ENCODE results near the gene MYRIP.

The MYRIP gene

GRCh38 chr3:40248591-40248990 lies 439.2 kb downstream of the MYRIP start:
- no peaks in the 10 kb centered on the region for H3K27me3 ChIP-seq
- H3K27ac ChIP-seq, result no peak overlapping the region
- TF ChIP-seq, protein P1, sequence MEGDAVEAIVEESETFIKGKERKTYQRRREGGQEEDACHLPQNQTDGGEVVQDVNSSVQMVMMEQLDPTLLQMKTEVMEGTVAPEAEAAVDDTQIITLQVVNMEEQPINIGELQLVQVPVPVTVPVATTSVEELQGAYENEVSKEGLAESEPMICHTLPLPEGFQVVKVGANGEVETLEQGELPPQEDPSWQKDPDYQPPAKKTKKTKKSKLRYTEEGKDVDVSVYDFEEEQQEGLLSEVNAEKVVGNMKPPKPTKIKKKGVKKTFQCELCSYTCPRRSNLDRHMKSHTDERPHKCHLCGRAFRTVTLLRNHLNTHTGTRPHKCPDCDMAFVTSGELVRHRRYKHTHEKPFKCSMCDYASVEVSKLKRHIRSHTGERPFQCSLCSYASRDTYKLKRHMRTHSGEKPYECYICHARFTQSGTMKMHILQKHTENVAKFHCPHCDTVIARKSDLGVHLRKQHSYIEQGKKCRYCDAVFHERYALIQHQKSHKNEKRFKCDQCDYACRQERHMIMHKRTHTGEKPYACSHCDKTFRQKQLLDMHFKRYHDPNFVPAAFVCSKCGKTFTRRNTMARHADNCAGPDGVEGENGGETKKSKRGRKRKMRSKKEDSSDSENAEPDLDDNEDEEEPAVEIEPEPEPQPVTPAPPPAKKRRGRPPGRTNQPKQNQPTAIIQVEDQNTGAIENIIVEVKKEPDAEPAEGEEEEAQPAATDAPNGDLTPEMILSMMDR (IDR thresholded peaks at IDR 0.05), result no peak

GRCh38 chr3:40249168-40249567 lies 439.8 kb downstream of the MYRIP start:
- Histone ChIP-seq H3K36me3 (no peaks in the 10 kb centered on the region), H3K4me1 (ENCODE audit: control insufficient read depth in 1 of 2, insufficient read depth in 1 of 2, low read depth in 1 of 2, low read length in 1 of 2) (peaks cover 0 to 4% of the 10 kb centered on the region in 2 experiments), H3K27ac (no peak overlapping the region), H3K27me3 (no peaks in the 10 kb centered on the region), H3K9me3 (no peaks in the 10 kb centered on the region), H3K4me3 (ENCODE audit: low read depth in 1 of 2, low read length in 1 of 2) (no peak overlapping the region)
- TF ChIP-seq, protein P1 (IDR thresholded peaks at IDR 0.05), result no peak

More at GRCh38 chr3:40248591-40248990, 439.2 kb downstream of the MYRIP start:
- Histone ChIP-seq H3K4me3 (ENCODE audit: low read depth in 1 of 2, low read length in 1 of 2) (no peak overlapping the region), H3K4me1 (ENCODE audit: control insufficient read depth in 1 of 2, insufficient read depth in 1 of 2, low read depth in 1 of 2, low read length in 1 of 2) (peaks cover 0 to 4% of the 10 kb centered on the region in 2 experiments), H3K9me3 (no peaks in the 10 kb centered on the region), H3K36me3 (no peaks in the 10 kb centered on the region)

DNA sequence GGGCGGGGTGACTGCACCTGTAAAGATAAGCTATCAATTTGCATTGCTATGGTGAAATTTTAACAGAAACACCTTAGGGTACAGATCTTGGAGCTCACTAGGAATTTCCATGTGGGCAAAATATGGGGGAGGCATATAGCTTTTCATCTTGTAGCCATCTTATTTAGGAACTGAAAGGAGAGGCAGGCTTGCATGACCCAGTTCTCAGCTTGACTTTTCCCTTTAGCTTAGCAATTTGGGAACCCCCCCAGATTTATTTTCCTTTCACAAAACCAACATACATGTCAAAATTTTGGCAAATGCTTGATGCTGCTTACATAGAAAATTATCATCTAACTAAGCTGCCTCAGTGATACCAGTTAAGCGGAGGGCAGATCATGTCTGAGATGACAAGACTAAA lies 445.1 kb downstream of the MYRIP start:
- Histone ChIP-seq H3K27me3 (no peaks in the 10 kb centered on the region), H3K36me3 (no peaks in the 10 kb centered on the region), H3K9me3 (no peaks in the 10 kb centered on the region), H3K4me1 (ENCODE audit: control insufficient read depth in 1 of 2, insufficient read depth in 1 of 2, low read depth in 1 of 2, low read length in 1 of 2) (peaks cover 0 to 4% of the 10 kb centered on the region in 2 experiments), H3K27ac (no peak overlapping the region), H3K4me3 (ENCODE audit: low read depth in 1 of 2, low read length in 1 of 2) (no peak overlapping the region)
- TF ChIP-seq, protein P1 (IDR thresholded peaks at IDR 0.05), result no peak

- Histone ChIP-seq H3K27ac (no peak overlapping the region), H3K9me3 (no peaks in the 10 kb centered on the region), H3K4me1 (ENCODE audit: control insufficient read depth in 1 of 2, insufficient read depth in 1 of 2, low read depth in 1 of 2, low read length in 1 of 2) (peaks cover 0 to 4% of the 10 kb centered on the region in 2 experiments), H3K4me3 (ENCODE audit: low read depth in 1 of 2, low read length in 1 of 2) (no peak overlapping the region), H3K27me3 (no peaks in the 10 kb centered on the region), H3K36me3 (no peaks in the 10 kb centered on the region)
- TF ChIP-seq, protein P1 (IDR thresholded peaks at IDR 0.05), result no peak
These were observed 445.5 kb downstream of the MYRIP start for GRCh38 chr3:40254891-40255290.

DNA sequence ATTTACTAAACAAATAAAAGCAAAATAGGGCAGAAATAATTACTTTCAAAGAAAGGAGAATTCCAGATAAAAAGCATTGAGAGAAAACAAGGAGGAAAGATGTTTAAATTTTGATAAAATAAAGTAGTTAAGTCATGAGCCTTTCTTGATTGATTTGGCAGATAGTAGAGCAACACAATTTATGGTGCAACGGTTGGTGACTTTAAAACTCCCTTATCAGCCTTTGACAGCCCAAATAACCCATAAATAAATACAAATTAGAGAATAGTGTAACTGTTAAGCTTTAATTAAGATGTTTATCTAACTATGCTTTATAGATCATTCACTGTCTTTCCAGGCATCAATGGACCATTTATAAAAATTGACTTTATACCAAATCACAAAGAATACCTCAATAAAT lies 446.1 kb downstream of the MYRIP start:
- TF ChIP-seq, protein P1 (IDR thresholded peaks at IDR 0.05), result no peak
- Histone ChIP-seq H3K27me3 (no peaks in the 10 kb centered on the region), H3K9me3 (no peaks in the 10 kb centered on the region), H3K4me3 (ENCODE audit: low read depth in 1 of 2, low read length in 1 of 2) (no peak overlapping the region), H3K36me3 (no peaks in the 10 kb centered on the region), H3K27ac (no peak overlapping the region), H3K4me1 (ENCODE audit: control insufficient read depth in 1 of 2, insufficient read depth in 1 of 2, low read depth in 1 of 2, low read length in 1 of 2) (peaks cover 0 to 4% of the 10 kb centered on the region in 2 experiments)

- no peaks in the 10 kb centered on the region for H3K36me3 ChIP-seq
- H3K27me3 ChIP-seq, result no peaks in the 10 kb centered on the region
- no peak overlapping the region for H3K27ac ChIP-seq
- H3K4me1 ChIP-seq (ENCODE audit: control insufficient read depth in 1 of 2, insufficient read depth in 1 of 2, low read depth in 1 of 2, low read length in 1 of 2), result no peaks in the 10 kb centered on the region
- H3K4me3 ChIP-seq (ENCODE audit: low read depth in 1 of 2, low read length in 1 of 2), result no peak overlapping the region
- TF ChIP-seq, protein P1 (IDR thresholded peaks at IDR 0.05), result no peak
- no peaks in the 10 kb centered on the region for H3K9me3 ChIP-seq
These were observed 448.7 kb downstream of the MYRIP start for GRCh38 chr3:40258064-40258463.
